ENCODE data around the gene TXNDC9.
"Not testable (repeated sequence)": the region's sequence is repeated elsewhere in the genome, so short reads cannot be mapped to it uniquely, and the experiment has no call there.

Gene TXNDC9

DNA sequence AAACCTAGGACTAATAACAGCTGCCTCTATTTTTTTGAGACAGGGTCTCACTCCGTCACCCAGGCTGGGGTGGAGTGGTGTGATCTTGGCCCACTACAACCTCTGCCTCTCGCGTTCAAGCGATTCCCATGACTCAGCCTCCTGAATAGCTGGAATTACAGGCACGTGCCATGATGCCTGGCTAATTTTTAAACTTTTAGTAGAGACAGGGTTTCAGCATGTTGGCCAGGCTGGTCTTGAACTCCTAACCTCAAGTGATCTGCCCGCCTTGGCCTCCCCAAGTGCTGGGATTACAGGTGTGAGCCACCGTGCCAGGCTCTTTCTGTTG, 18.3 kb downstream of the TXNDC9 start:
- DNase-seq = not testable (repeated sequence)

DNA sequence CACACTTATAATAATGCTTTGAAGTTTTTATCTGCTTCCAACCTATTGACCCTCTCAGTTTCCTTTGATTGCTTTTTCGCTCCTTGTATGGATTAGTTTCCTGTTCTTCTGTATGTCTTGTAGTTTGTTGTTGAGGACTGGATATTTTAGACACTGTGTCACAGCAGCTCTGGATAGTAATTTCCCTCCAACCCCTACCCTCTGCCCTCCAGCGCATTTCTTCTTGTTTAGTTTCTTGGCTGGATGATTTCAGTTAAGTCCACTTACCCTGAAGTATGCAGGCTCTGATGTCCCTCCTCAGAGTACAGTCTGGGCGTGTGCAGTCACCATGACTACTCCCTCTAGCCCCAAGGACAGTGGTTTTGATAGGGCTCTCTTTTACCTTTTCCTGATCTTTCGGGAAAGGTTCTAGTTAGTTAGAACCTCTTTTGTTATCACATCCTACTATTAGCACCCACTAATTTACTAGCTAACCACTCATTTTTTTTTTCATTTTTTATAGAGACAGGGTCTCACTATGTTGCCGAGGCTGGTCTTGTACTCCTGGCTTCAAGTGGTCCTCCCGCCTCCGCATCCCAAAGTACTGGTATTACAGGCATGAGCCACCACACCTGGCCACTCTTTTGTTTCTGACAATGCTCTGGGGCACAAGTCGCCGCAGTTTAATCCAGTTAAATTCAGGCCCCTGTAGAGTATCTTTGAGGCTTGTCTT, 18.8 kb downstream of the TXNDC9 start:
- no peak for DNase-seq

DNA sequence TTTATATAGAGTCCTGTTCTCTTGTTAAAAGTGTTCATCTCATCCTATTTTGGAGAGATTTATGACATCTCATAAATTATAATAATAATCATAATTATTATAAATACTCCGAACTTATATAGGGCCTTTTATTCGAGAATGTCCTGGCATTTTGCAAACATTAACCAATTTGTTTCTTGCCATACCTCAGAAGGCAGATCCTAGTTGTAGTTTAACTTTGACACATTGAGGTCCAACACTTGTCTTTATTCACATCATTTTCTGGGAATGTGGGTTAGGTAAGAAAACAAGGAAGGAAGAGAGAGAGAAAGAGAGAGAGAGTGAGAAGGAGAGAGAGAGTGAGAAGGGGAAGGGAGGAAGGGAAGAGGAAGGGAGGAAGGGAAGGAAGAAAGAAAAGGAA, 35.0 kb downstream of the TXNDC9 start, which contains the start of gene LYG1:
TSS of gene LYG1 (minus strand) at position 101 of the 400 bp plus-strand sequence. CDS start 5,527 bp downstream, outside the sequence.
- DNase-seq = not testable (repeated sequence)

DNA sequence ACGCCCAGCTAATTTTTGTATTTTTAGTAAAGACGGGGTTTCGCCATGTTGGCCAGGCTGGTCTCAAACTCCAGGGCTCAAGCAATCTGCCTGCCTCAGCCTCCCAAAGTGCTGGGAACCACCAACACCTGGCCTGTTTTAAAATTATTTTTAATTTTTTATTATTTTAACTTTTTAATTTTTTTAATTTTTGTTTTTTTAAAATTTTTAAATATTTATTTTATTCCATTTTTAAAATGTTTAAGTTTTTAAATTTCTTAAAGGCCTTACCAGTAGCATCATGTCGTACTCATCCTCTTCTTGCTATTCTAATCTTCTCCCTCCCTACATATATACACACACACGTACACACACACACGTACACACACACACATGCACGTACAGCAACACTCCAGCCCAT, 36.6 kb downstream of the TXNDC9 start:
- no peak for DNase-seq

DNA sequence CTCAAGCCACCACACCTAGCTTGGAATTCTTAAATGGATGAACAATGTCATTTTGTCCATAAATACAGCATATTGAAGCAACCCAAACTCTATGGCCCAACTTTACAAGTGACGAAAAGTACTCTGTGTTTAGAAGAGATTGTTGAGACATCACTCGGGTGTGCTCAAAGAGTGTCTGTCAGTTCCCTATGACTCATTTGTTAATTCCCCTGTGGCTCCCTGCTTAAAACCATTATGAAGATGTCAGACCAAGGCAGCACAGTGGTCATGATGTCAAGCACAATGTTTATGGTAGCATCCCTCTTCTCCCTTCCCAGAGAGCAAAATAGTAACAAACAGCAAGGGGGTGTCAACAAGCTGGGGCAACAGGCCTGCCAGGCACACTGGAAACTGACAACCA, 38.1 kb downstream of the TXNDC9 start:
- no peak for DNase-seq

DNA sequence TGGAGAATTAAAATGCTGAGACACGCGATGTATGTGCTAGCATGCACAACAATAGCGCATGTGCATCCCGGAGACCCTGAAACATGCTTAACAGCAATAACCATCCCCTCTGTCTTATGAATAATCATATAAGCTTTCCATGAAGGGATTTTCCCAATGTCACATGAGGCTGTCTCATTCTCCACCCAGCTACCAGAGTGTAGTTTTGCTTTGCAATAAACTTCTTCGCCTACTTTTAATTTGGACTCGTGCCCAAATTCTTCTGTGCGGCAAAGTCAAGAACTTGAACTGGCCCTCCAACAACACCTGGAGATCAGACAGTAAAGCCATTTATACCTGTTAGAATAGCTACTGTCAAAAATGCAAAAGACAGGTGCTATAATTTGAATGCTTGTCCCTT, 50.6 kb downstream of the TXNDC9 start:
- DNase-seq = no peak

DNA sequence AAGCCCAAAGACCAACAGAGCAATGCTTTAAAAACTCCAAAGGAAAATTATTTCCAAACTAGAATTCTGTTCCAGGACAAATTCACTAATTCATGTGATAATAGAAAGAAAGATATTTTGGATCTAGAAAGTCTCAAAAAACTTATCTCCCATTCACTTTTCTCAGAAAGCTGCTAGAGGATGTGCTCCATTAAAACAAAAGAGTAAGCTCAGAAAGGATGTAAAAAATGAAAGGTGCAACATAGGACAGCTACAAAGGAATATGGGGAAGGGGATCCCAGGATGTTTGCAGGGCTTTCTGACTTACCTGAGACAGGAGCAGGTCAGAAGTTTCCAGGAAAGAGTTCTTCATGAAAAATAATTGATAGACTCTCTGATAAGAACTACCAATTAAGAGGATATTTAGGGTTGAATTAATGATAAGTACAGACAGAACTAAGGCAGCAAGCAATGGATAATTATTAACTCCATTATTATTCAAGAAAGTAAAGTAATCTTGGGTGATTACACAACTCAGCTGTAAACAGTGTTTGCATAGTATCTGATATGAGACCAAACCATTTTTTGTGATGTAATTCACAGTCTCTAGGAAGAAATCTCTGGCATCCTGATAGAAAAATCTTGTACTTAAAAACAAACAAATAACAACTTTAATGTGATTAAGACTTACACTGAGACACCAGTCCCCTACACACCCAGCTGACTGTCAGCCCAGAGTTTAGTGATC, 56.0 kb downstream of the TXNDC9 start:
- DNase-seq = no peak

DNA sequence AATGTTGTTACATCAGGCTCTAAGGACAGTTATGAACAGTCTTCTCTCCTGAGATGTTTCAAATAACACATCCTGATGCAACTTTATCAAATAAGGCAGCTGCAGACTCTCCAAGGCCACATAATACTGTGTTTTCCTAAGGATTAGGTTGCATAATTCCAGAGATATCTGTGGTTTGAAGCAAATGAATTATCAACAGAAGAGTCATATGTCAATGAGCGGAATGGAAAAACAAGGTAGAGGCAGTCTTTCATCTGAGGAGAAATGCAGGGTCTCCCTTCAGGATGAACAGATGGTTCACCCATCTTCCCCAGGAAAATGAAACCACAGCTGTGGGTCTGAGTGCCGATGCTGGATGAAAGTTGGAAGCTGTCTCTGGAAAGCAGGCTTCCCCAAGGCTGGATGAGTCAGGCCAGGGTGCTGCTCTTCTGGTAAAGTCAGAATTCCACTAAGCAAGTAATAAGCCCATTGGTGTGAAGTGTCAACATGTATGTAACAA, 57.3 kb downstream of the TXNDC9 start:
- DNase-seq = no peak

DNA sequence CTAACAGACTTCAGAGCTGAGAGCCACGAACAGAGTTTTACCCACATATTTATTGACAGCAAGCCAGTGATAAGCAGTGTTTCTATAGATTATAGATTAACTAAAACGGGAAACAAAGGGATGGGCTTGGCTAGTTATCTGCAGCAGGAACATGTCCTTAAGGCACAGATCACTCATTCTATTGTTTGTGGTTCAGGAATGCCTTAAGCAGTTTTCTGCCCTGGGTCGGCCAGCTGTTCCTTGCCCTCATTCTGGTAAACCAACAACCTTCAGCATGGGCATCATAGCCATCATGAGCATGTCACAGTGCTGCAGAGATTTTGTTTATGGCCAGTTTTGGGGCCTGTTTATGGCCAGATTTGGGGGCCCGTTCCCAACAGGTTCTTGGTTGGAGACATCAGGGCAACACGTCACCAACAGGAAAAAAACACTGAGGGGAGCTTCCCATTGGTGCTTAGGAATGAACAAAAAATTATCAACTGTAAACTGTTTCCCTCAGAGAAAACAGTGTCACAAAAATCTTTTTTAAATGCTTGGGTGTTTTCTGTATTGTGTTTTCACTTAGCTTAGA, 57.9 kb downstream of the TXNDC9 start:
- not testable (repeated sequence) for DNase-seq

DNA sequence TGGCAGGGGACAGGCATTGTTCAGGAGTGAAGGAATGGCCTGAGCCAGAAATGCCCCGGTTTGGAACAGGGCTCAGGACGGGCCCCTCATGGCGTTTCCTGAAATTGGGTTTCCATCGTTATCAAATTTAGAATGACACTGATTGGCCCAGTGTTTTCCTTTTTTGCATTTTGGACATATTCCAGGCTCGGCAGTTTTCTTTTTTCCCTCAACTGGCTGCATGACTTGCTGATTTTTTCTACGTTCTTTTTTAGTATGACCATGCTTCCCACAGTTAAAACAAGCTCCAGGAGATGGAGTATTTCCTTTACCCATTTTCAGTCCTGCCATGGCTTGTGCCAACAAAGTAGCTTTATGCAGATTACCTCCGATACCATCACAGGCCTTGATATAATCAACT, 60.3 kb downstream of the TXNDC9 start:
- no peak for DNase-seq

Measured in midbrain (tissue), 1 donor.